CD14-positive monocyte (primary cell): ENCODE results near the gene DPP10. TPM values are rescaled to one million over a fixed set of nuclear protein-coding genes. Genes with fewer than 3 reads are reported as not detected.

Experiments
- DNase-seq, 3 donors: peaks; one replicate each; pipeline ENCODE4 v3.0.0-alpha.2; 2011 to 2022
- H2AFZ ChIP-seq: 2 replicates; pipeline ENCODE4 v1.6.0; 2012; ENCODE audit warnings: mild to moderate bottlenecking, low read depth, low read length, inconsistent platforms; ENCODE audit not compliant: insufficient read depth, poor library complexity, severe bottlenecking
- H3K27ac ChIP-seq, 2 donors: 1 replicate in 1 of 2; 2 replicates in 1 of 2; pipeline ENCODE4 v1.5.1; 2012 to 2013; ENCODE audit warnings: low read length in 2 of 2, control low read depth in 1 of 2, inconsistent platforms in 1 of 2, low read depth in 1 of 2, mild to moderate bottlenecking in 1 of 2
- H3K27me3 ChIP-seq, 2 donors: one replicate each; pipeline versions ENCODE4 v1.6.0 to v1.6.1; 2011 to 2013; ENCODE audit warnings: low read length in 2 of 2; ENCODE audit not compliant: control insufficient read depth in 2 of 2, insufficient read depth in 2 of 2
- H3K36me3 ChIP-seq, 2 donors: replicated peaks in 1 of 2; 1 replicate in 1 of 2; 2 replicates in 1 of 2; pipeline versions ENCODE4 v1.5.1 to v1.6.1; 2012 to 2013; ENCODE audit warnings: low read length in 2 of 2, control low read depth in 1 of 2, inconsistent platforms in 1 of 2, mild to moderate bottlenecking in 1 of 2; ENCODE audit not compliant: insufficient read depth in 2 of 2, control insufficient read depth in 1 of 2
- H3K4me1 ChIP-seq, 2 donors: 1 replicate in 1 of 2; 2 replicates in 1 of 2; pipeline versions ENCODE4 v1.5.1 to v1.6.1; 2012 to 2013; ENCODE audit warnings: low read length in 2 of 2, control low read depth in 1 of 2, inconsistent platforms in 1 of 2, mild to moderate bottlenecking in 1 of 2, moderate library complexity in 1 of 2; ENCODE audit not compliant: insufficient read depth in 2 of 2, control insufficient read depth in 1 of 2
- H3K4me2 ChIP-seq: replicated peaks from 2 replicates; pipeline ENCODE3; 2012; ENCODE audit warnings: low read length, moderate library complexity, mild to moderate bottlenecking; ENCODE audit not compliant: poor library complexity, severe bottlenecking; ENCODE audit errors: extremely low read depth
- H3K4me3 ChIP-seq, 3 experiments: fragments of 200-600 bp in 1 of 3; sonication (generic) in 1 of 3; replicated peaks in 1 of 3; 1 replicate in 2 of 3; 2 replicates in 1 of 3; pipeline ENCODE4 v1.5.1; 2011 to 2013; ENCODE audit warnings: low read length in 3 of 3, mild to moderate bottlenecking in 3 of 3, control low read depth in 2 of 3, low read depth in 2 of 3, inconsistent platforms in 1 of 3, moderate library complexity in 1 of 3
- H3K79me2 ChIP-seq: 2 replicates; pipeline ENCODE4 v1.6.0; 2012; ENCODE audit warnings: mild to moderate bottlenecking, control low read depth, inconsistent platforms, low read length, moderate library complexity; ENCODE audit not compliant: insufficient read depth
- H3K9ac ChIP-seq: 2 replicates; pipeline ENCODE4 v1.6.0; 2017; ENCODE audit warnings: low read length, mild to moderate bottlenecking; ENCODE audit not compliant: insufficient read depth, poor library complexity, severe bottlenecking
- H3K9me3 ChIP-seq, 2 donors: replicated peaks in 1 of 2; 1 replicate in 1 of 2; 2 replicates in 1 of 2; pipeline versions ENCODE4 v1.5.1 to v1.6.1; 2012 to 2013; ENCODE audit warnings: low read length in 2 of 2, control low read depth in 1 of 2; ENCODE audit not compliant: control insufficient read depth in 1 of 2, insufficient read depth in 1 of 2
- H4K20me1 ChIP-seq: 2 replicates; pipeline ENCODE4 v1.6.0; 2012; ENCODE audit warnings: mild to moderate bottlenecking, low read length, control low read depth, moderate library complexity; ENCODE audit not compliant: insufficient read depth
- H3K27ac Mint-ChIP-seq, 7 donors: one replicate each; pipeline ENCODE4 v1.8.0; 2020; ENCODE audit warnings: mild to moderate bottlenecking in 7 of 7, mixed read lengths in 7 of 7, moderate library complexity in 6 of 7, inconsistent platforms in 2 of 7
- H3K27me3 Mint-ChIP-seq, 3 donors: one replicate each; pipeline ENCODE4 v1.8.0; 2021 to 2022; ENCODE audit warnings: low read depth in 3 of 3, mild to moderate bottlenecking in 3 of 3, mixed read lengths in 3 of 3, moderate library complexity in 3 of 3, inconsistent platforms in 1 of 3
- H3K36me3 Mint-ChIP-seq, 2 donors: one replicate each; pipeline ENCODE4 v1.8.0; 2020; ENCODE audit warnings: mixed read lengths in 2 of 2, inconsistent platforms in 1 of 2, mild to moderate bottlenecking in 1 of 2
- H3K4me1 Mint-ChIP-seq: one replicate; pipeline ENCODE4 v1.8.0; 2020; ENCODE audit warnings: mild to moderate bottlenecking, mixed read lengths
- H3K4me3 Mint-ChIP-seq, 2 donors: one replicate each; pipeline ENCODE4 v1.8.0; 2020; ENCODE audit warnings: mild to moderate bottlenecking in 2 of 2, mixed read lengths in 2 of 2, moderate library complexity in 1 of 2
- H3K9me3 Mint-ChIP-seq, 7 donors: one replicate each; pipeline ENCODE4 v1.8.0; 2020 to 2022; ENCODE audit warnings: mixed read lengths in 7 of 7, mild to moderate bottlenecking in 6 of 7, moderate library complexity in 6 of 7, inconsistent platforms in 2 of 7
- WGBS: methylation state at CpG from one replicate; pipeline ENCODE4 v1.1.5; 2013; ENCODE audit warnings: missing lambda C conversion rate; ENCODE audit not compliant: insufficient coverage; 5-methylcytosine and 5-hydroxymethylcytosine counted together
- intact Hi-C, 2 donors: fragments of 100-400 bp; cut with micrococcal nuclease; formaldehyde crosslinking; loops; one replicate each; pipeline versions ENCODE4 v1.15.0 to v1.15.1; 2023
- polyA plus RNA-seq, 3 donors: library from polyadenylated mRNA; depleted of rRNA in 1 of 3; unstranded in 2 of 3; stranded (reverse) in 1 of 3; fragments of 300-500 nt in 2 of 3; fragments of >200 nt in 1 of 3; fragmentation: Illumina TruSeq in 2 of 3; gene quantifications; 1 replicate in 2 of 3; 2 replicates in 1 of 3; pipeline ENCODE4 v1.2.3, GENCODE V29; 2012 to 2021
- TF ChIP-seq, protein P1 (sequence below): fragments of 200-600 bp; IDR thresholded peaks from one replicate; pipeline ENCODE4 v1.8.0; 2022; ENCODE audit warnings: antibody characterized with exemption, mild to moderate bottlenecking

Gene DPP10
- polyA plus RNA-seq, 3 donors: not detected

DNA sequence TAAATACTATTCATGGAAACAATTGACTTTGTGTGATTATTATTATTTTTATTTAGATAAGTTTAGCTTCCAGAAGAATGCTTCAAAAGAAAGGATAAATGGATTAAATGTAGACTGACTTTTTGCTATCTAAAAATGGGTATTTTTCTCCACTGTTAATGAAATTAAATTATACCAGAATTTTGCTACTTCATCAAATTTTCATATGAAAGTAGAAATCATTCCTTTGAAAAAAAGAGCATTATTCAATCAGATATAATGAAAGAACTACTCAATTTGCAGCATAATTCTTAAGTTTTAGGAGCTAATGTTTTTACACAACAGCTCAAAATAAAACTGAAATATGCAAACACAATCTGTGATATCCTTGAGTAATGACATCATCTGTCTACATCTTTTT, 1424.6 kb downstream of the DPP10 start:
- no peaks in the 10 kb centered on the region for H3K36me3 Mint-ChIP-seq
- Histone ChIP-seq H3K4me1 (no peaks in the 10 kb centered on the region), H3K4me2 (no peak overlapping the region), H3K9ac (no peak overlapping the region), H3K27me3 (no peaks in the 10 kb centered on the region), H2AFZ (no peak overlapping the region), H3K36me3 (no peaks in the 10 kb centered on the region), H3K9me3 (peaks cover 0 to 3% of the 10 kb centered on the region in 2 donors), H4K20me1 (no peaks in the 10 kb centered on the region), H3K4me3 (no peak overlapping the region), H3K27ac (no peak overlapping the region), H3K79me2 (no peaks in the 10 kb centered on the region)
- intact Hi-C loops: no loop called here
- no peaks in the 10 kb centered on the region for H3K4me1 Mint-ChIP-seq
- DNase-seq: no peak
- H3K27ac Mint-ChIP-seq: no peak overlapping the region
- peaks cover 0 to 5% (median 2%) of the 10 kb centered on the region in 7 donors for H3K9me3 Mint-ChIP-seq
- H3K27me3 Mint-ChIP-seq: peaks cover 0 to 1% (median 0%) of the 10 kb centered on the region in 3 donors
- TF ChIP-seq, protein P1, sequence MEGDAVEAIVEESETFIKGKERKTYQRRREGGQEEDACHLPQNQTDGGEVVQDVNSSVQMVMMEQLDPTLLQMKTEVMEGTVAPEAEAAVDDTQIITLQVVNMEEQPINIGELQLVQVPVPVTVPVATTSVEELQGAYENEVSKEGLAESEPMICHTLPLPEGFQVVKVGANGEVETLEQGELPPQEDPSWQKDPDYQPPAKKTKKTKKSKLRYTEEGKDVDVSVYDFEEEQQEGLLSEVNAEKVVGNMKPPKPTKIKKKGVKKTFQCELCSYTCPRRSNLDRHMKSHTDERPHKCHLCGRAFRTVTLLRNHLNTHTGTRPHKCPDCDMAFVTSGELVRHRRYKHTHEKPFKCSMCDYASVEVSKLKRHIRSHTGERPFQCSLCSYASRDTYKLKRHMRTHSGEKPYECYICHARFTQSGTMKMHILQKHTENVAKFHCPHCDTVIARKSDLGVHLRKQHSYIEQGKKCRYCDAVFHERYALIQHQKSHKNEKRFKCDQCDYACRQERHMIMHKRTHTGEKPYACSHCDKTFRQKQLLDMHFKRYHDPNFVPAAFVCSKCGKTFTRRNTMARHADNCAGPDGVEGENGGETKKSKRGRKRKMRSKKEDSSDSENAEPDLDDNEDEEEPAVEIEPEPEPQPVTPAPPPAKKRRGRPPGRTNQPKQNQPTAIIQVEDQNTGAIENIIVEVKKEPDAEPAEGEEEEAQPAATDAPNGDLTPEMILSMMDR: no peak
- no peak overlapping the region for H3K4me3 Mint-ChIP-seq

DNA sequence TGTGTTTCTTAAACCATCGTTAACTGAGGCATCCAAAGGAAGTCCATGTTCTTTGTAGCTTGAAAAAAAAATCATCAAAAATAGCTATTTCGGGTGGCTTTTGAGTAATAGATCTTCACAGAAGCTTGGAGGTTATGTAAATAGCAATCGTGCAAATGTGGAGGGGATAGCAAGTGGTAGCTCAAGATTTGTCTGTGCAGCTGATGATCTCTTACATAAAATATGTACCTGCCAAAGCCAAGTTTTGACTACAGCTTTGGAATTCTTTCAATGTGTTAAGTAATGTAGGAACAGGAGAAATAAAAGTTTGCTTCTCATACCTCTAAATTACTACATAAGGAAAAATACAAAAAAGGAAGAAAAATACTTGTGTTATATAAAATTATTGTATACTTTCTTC, 1432.0 kb downstream of the DPP10 start:
- Histone ChIP-seq H3K4me2 (no peak overlapping the region), H3K36me3 (no peaks in the 10 kb centered on the region), H3K27me3 (no peaks in the 10 kb centered on the region), H3K79me2 (no peaks in the 10 kb centered on the region), H3K4me3 (no peak overlapping the region), H2AFZ (no peak overlapping the region), H3K9me3 (peaks cover 4 to 8% of the 10 kb centered on the region in 2 donors), H3K4me1 (no peaks in the 10 kb centered on the region), H3K9ac (no peak overlapping the region), H4K20me1 (no peaks in the 10 kb centered on the region), H3K27ac (no peak overlapping the region)
- TF ChIP-seq, protein P1: no peak
- Mint-ChIP-seq H3K9me3 (peaks cover 0 to 9% (median 4%) of the 10 kb centered on the region in 7 donors), H3K4me1 (no peaks in the 10 kb centered on the region), H3K36me3 (no peaks in the 10 kb centered on the region), H3K27ac (no peak overlapping the region), H3K4me3 (no peak overlapping the region), H3K27me3 (peaks cover 0 to 4% (median 0%) of the 10 kb centered on the region in 3 donors)
- WGBS: 67% methylated on average over 1 of the region's 3 CpGs
- intact Hi-C loops: no loop called here
- no peak for DNase-seq
